ENCODE results near the gene ACOXL. TPM values are rescaled to one million over a fixed set of nuclear protein-coding genes. Genes with fewer than 3 reads are reported as not detected.
A peak's percentile ranks its signal among the peaks of the same experiment; 100 is the strongest.
"Not testable (repeated sequence)": the region's sequence is repeated elsewhere in the genome, so short reads cannot be mapped to it uniquely, and the experiment has no call there.

ACOXL gene
- not detected for total RNA-seq
- polyA plus RNA-seq, result under 1 TPM in 1 of 4 donors, not detected in 3; 0.17 TPM

- Histone ChIP-seq H3K4me1 (ENCODE audit: control insufficient read depth, insufficient read depth, low read length, poor library complexity, severe bottlenecking) (peaks cover 15% of the 10 kb centered on the region), H3K36me3 (ENCODE audit: control insufficient read depth, insufficient read depth, low read length) (no peaks in the 10 kb centered on the region), H3K27me3 (ENCODE audit: control insufficient read depth, insufficient read depth, low read length) (peaks cover 55% of the 10 kb centered on the region), H3K9me3 (ENCODE audit: control insufficient read depth in 2 of 2, low read length in 2 of 2) (no peaks in the 10 kb centered on the region), H3K27ac (ENCODE audit: insufficient read depth, low read length, poor library complexity, severe bottlenecking) (no peak within 1 kb of the TSS), H3K4me3 (ENCODE audit: low read depth, low read length) (no peak within 1 kb of the TSS)
- Mint-ChIP-seq H3K27ac (no peak within 1 kb of the TSS), H3K4me3 (peak within 1 kb of the TSS; percentile 63 to 82 (median 78)), H3K4me1 (peaks cover 0 to 19% (median 8%) of the 10 kb centered on the region in 4 donors), H3K27me3 (peaks cover 86% of the 10 kb centered on the region), H3K9me3 (peaks cover 0 to 3% (median 0%) of the 10 kb centered on the region in 7 donors), H3K36me3 (peaks cover 3% of the 10 kb centered on the region)
- ATAC-seq (ENCODE audit: low read depth in 2 of 2) (peak; percentile 28 to 29), DNase-seq (peak in 1 of 3 donors; percentile 18)
These were observed at the start of gene ACOXL for GRCh38 chr2:110732422-110733413. Gene ACOXL, plus strand, starts transcription at chr2:110732573. Its CDS starts 35,817 bp downstream, at chr2:110768390.

GRCh38 chr2:110682872-110683271, 49.5 kb upstream of the ACOXL start:
- no peaks in the 10 kb centered on the region for H3K36me3 Mint-ChIP-seq
- H3K9me3 Mint-ChIP-seq, result peaks cover 0 to 6% (median 4%) of the 10 kb centered on the region in 7 donors
- ATAC-seq (ENCODE audit: low read depth in 2 of 2), result no peak
- H3K27me3 ChIP-seq (ENCODE audit: control insufficient read depth, insufficient read depth, low read length), result peaks cover 4% of the 10 kb centered on the region
- no peak overlapping the region for H3K27ac ChIP-seq (ENCODE audit: insufficient read depth, low read length, poor library complexity, severe bottlenecking)
- H3K4me3 ChIP-seq (ENCODE audit: low read depth, low read length), result no peak overlapping the region
- H3K4me1 ChIP-seq (ENCODE audit: control insufficient read depth, insufficient read depth, low read length, poor library complexity, severe bottlenecking), result peaks cover 9% of the 10 kb centered on the region
- H3K36me3 ChIP-seq (ENCODE audit: control insufficient read depth, insufficient read depth, low read length), result no peaks in the 10 kb centered on the region
- peaks cover 7 to 11% of the 10 kb centered on the region in 2 experiments for H3K9me3 ChIP-seq (ENCODE audit: control insufficient read depth in 2 of 2, low read length in 2 of 2)
- DNase-seq, result no peak
- peaks cover 5 to 17% (median 8%) of the 10 kb centered on the region in 4 donors for H3K4me1 Mint-ChIP-seq
- no peak overlapping the region for H3K27ac Mint-ChIP-seq
- peaks cover 25% of the 10 kb centered on the region for H3K27me3 Mint-ChIP-seq
- H3K4me3 Mint-ChIP-seq, result peak overlapping the region in 1 of 4 donors; percentile 69

- not testable (repeated sequence) for H3K27ac Mint-ChIP-seq; ATAC-seq (ENCODE audit: low read depth in 2 of 2); H3K27ac ChIP-seq (ENCODE audit: insufficient read depth, low read length, poor library complexity, severe bottlenecking); H3K4me3 Mint-ChIP-seq; H3K4me1 ChIP-seq (ENCODE audit: control insufficient read depth, insufficient read depth, low read length, poor library complexity, severe bottlenecking); DNase-seq; H3K4me1 Mint-ChIP-seq; H3K36me3 ChIP-seq (ENCODE audit: control insufficient read depth, insufficient read depth, low read length); H3K4me3 ChIP-seq (ENCODE audit: low read depth, low read length)
- Mint-ChIP-seq H3K27me3 (peaks cover 33% of the 10 kb centered on the region), H3K9me3 (peaks cover 0 to 14% (median 4%) of the 10 kb centered on the region in 7 donors), H3K36me3 (peaks cover 10% of the 10 kb centered on the region)
- Histone ChIP-seq H3K27me3 (ENCODE audit: control insufficient read depth, insufficient read depth, low read length) (peaks cover 14% of the 10 kb centered on the region), H3K9me3 (ENCODE audit: control insufficient read depth in 2 of 2, low read length in 2 of 2) (peaks cover 7 to 11% of the 10 kb centered on the region in 2 experiments)
These were observed 44.4 kb upstream of the ACOXL start for GRCh38 chr2:110687775-110688484.

GRCh38 chr2:110688594-110689091, 43.7 kb upstream of the ACOXL start:
- Mint-ChIP-seq H3K9me3 (peaks cover 0 to 14% (median 5%) of the 10 kb centered on the region in 7 donors), H3K27me3 (peaks cover 33% of the 10 kb centered on the region), H3K4me3 (no peak overlapping the region), H3K4me1 (no peaks in the 10 kb centered on the region), H3K27ac (no peak overlapping the region), H3K36me3 (peaks cover 10% of the 10 kb centered on the region)
- no peak overlapping the region for H3K27ac ChIP-seq (ENCODE audit: insufficient read depth, low read length, poor library complexity, severe bottlenecking)
- H3K4me3 ChIP-seq (ENCODE audit: low read depth, low read length), result no peak overlapping the region
- H3K27me3 ChIP-seq (ENCODE audit: control insufficient read depth, insufficient read depth, low read length), result peaks cover 15% of the 10 kb centered on the region
- peaks cover 7 to 11% of the 10 kb centered on the region in 2 experiments for H3K9me3 ChIP-seq (ENCODE audit: control insufficient read depth in 2 of 2, low read length in 2 of 2)
- no peaks in the 10 kb centered on the region for H3K36me3 ChIP-seq (ENCODE audit: control insufficient read depth, insufficient read depth, low read length)
- DNase-seq (no peak), ATAC-seq (ENCODE audit: low read depth in 2 of 2) (no peak)
- no peaks in the 10 kb centered on the region for H3K4me1 ChIP-seq (ENCODE audit: control insufficient read depth, insufficient read depth, low read length, poor library complexity, severe bottlenecking)

- DNase-seq (no peak), ATAC-seq (ENCODE audit: low read depth in 2 of 2) (no peak)
- no peak overlapping the region for H3K4me3 ChIP-seq (ENCODE audit: low read depth, low read length)
- H3K4me3 Mint-ChIP-seq, result no peak overlapping the region
- peaks cover 10% of the 10 kb centered on the region for H3K36me3 Mint-ChIP-seq
- peaks cover 32% of the 10 kb centered on the region for H3K27me3 Mint-ChIP-seq
- peaks cover 0 to 14% (median 4%) of the 10 kb centered on the region in 7 donors for H3K9me3 Mint-ChIP-seq
- peaks cover 23% of the 10 kb centered on the region for H3K27me3 ChIP-seq (ENCODE audit: control insufficient read depth, insufficient read depth, low read length)
- H3K4me1 Mint-ChIP-seq, result no peaks in the 10 kb centered on the region
- no peaks in the 10 kb centered on the region for H3K36me3 ChIP-seq (ENCODE audit: control insufficient read depth, insufficient read depth, low read length)
- H3K9me3 ChIP-seq (ENCODE audit: control insufficient read depth in 2 of 2, low read length in 2 of 2), result peaks cover 7 to 11% of the 10 kb centered on the region in 2 experiments
- H3K27ac Mint-ChIP-seq, result no peak overlapping the region
- no peak overlapping the region for H3K27ac ChIP-seq (ENCODE audit: insufficient read depth, low read length, poor library complexity, severe bottlenecking)
- no peaks in the 10 kb centered on the region for H3K4me1 ChIP-seq (ENCODE audit: control insufficient read depth, insufficient read depth, low read length, poor library complexity, severe bottlenecking)
These were observed 42.0 kb upstream of the ACOXL start for GRCh38 chr2:110690083-110690965.

- peaks cover 25% of the 10 kb centered on the region for H3K27me3 Mint-ChIP-seq
- H3K36me3 Mint-ChIP-seq, result peaks cover 10% of the 10 kb centered on the region
- Histone ChIP-seq H3K9me3 (ENCODE audit: control insufficient read depth in 2 of 2, low read length in 2 of 2) (peaks cover 7 to 10% of the 10 kb centered on the region in 2 experiments), H3K4me1 (ENCODE audit: control insufficient read depth, insufficient read depth, low read length, poor library complexity, severe bottlenecking) (no peaks in the 10 kb centered on the region), H3K4me3 (ENCODE audit: low read depth, low read length) (no peak overlapping the region), H3K36me3 (ENCODE audit: control insufficient read depth, insufficient read depth, low read length) (no peaks in the 10 kb centered on the region), H3K27me3 (ENCODE audit: control insufficient read depth, insufficient read depth, low read length) (peaks cover 19% of the 10 kb centered on the region), H3K27ac (ENCODE audit: insufficient read depth, low read length, poor library complexity, severe bottlenecking) (no peak overlapping the region)
- H3K4me3 Mint-ChIP-seq, result no peak overlapping the region
- DNase-seq, result no peak
- ATAC-seq (ENCODE audit: low read depth in 2 of 2), result no peak
- H3K27ac Mint-ChIP-seq, result peak overlapping the region in 1 of 3 donors; percentile 90
- no peaks in the 10 kb centered on the region for H3K4me1 Mint-ChIP-seq
- H3K9me3 Mint-ChIP-seq, result peaks cover 0 to 14% (median 2%) of the 10 kb centered on the region in 7 donors
These were observed 40.6 kb upstream of the ACOXL start for GRCh38 chr2:110691612-110692258.
